Astrocyte (in vitro differentiated cells and primary cell): Measurements from ENCODE around the gene KRT82.

Experiments
- EZH2 ChIP-seq: IDR thresholded peaks from 2 replicates; pipeline ENCODE4 v1.6.1; 2012; ENCODE audit warnings: mild to moderate bottlenecking, low read length, inconsistent platforms; ENCODE audit not compliant: insufficient read depth
- TF ChIP-seq, protein P1 (sequence below): IDR thresholded peaks from 2 replicates; pipeline ENCODE4 v1.5.1; 2011; ENCODE audit warnings: low read depth, mild to moderate bottlenecking, inconsistent platforms, low read length, moderate library complexity; ENCODE audit not compliant: insufficient read depth

DNA sequence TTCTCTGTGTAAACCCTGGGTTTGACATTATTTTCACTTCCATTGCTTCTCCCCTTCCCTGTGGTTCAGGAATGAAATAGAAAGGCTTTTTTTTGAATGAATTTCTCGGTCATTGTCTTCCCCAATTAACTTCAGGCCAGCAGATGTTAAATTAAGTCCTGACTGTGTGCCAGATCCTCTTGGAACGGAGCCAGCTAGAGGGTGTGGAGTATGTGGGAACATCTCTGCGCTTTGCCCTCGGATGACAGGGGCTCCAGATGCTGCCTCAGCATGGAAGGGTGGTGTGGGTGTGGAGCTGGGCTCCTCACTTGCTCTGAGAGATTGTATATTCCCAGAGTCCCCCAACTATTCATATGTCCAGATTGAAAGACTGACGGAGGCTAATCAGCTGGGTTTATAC is 51.9 kb downstream of the KRT82 start:
- TF ChIP-seq, protein P1, sequence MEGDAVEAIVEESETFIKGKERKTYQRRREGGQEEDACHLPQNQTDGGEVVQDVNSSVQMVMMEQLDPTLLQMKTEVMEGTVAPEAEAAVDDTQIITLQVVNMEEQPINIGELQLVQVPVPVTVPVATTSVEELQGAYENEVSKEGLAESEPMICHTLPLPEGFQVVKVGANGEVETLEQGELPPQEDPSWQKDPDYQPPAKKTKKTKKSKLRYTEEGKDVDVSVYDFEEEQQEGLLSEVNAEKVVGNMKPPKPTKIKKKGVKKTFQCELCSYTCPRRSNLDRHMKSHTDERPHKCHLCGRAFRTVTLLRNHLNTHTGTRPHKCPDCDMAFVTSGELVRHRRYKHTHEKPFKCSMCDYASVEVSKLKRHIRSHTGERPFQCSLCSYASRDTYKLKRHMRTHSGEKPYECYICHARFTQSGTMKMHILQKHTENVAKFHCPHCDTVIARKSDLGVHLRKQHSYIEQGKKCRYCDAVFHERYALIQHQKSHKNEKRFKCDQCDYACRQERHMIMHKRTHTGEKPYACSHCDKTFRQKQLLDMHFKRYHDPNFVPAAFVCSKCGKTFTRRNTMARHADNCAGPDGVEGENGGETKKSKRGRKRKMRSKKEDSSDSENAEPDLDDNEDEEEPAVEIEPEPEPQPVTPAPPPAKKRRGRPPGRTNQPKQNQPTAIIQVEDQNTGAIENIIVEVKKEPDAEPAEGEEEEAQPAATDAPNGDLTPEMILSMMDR: no peak
- no peak for TF ChIP-seq EZH2
